ACHN (cell line): ENCODE measurements around the gene SOX15.
"Not testable (repeated sequence)": the region's sequence is repeated elsewhere in the genome, so short reads cannot be mapped to it uniquely, and the experiment has no call there.

Experiments
- DNase-seq: peaks from one replicate; pipeline ENCODE4 v3.0.0-alpha.2; 2015
- in situ Hi-C: cut with HindIII; loops from 2 replicates; pipeline ENCODE4 v1.10.0; 2017; ENCODE audit warnings: low sequenced_read_pairs, low pct_ligation_motif_present, low pct_unique_long_range_greater_than_20kb

SOX15 gene

GRCh38 chr17:7589891-7590691, at the start of gene SOX15:
SOX15 (minus strand) TSS chr17:7590094; CDS start chr17:7589676, 418 bp downstream.
- in situ Hi-C loops: no loop called here
- peak; percentile 76 for DNase-seq

- DNase-seq: no peak
- in situ Hi-C loops: no loop called here
Measured at GRCh38 chr17:7636163-7636562, 46.3 kb upstream of the SOX15 start.

GRCh38 chr17:7634384-7634783, 44.5 kb upstream of the SOX15 start:
- in situ Hi-C loops: no loop called here
- DNase-seq: peak; percentile 76

- DNase-seq: no peak
- in situ Hi-C loops: no loop called here
Measured at GRCh38 chr17:7633093-7633492, 43.2 kb upstream of the SOX15 start.

- peak; percentile 62 for DNase-seq
- in situ Hi-C loops: no loop called here
Measured at GRCh38 chr17:7632492-7632894, 42.6 kb upstream of the SOX15 start.

- in situ Hi-C loops: no loop called here
- DNase-seq: no peak
Measured at GRCh38 chr17:7631398-7632380, 41.8 kb upstream of the SOX15 start.

GRCh38 chr17:7629939-7630571, 40.2 kb upstream of the SOX15 start, which contains the start of gene SHBG:
SHBG (plus strand) TSS chr17:7630135; CDS start chr17:7630173, 38 bp downstream.
- in situ Hi-C loops: no loop called here
- no peak for DNase-seq

- DNase-seq: peak; percentile 95
- in situ Hi-C loops: no loop called here
Measured at GRCh38 chr17:7627250-7628121, 37.6 kb upstream of the SOX15 start, which contains the start of gene SAT2. SAT2 (minus strand) TSS chr17:7627821; CDS start chr17:7627635, 186 bp downstream.

- DNase-seq: no peak
- in situ Hi-C loops: no loop called here
Measured at GRCh38 chr17:7626956-7627249, 37.0 kb upstream of the SOX15 start.

GRCh38 chr17:7626307-7626706, 36.4 kb upstream of the SOX15 start:
- DNase-seq: no peak
- in situ Hi-C loops: no loop called here

GRCh38 chr17:7625749-7626148, 35.9 kb upstream of the SOX15 start:
- in situ Hi-C loops, DNase-seq: not testable (repeated sequence)

GRCh38 chr17:7623661-7624060, 33.8 kb upstream of the SOX15 start:
- in situ Hi-C loops: no loop called here
- no peak for DNase-seq

- no peak for DNase-seq
- in situ Hi-C loops: no loop called here
Measured at GRCh38 chr17:7620835-7621234, 30.9 kb upstream of the SOX15 start.

GRCh38 chr17:7618608-7619007, 28.7 kb upstream of the SOX15 start:
- in situ Hi-C loops: no loop called here
- no peak for DNase-seq

- no peak for DNase-seq
- in situ Hi-C loops: no loop called here
Measured at GRCh38 chr17:7615265-7615747, 25.4 kb upstream of the SOX15 start.

GRCh38 chr17:7614425-7615264, 24.8 kb upstream of the SOX15 start, which contains the start of gene FXR2:
FXR2 (minus strand) TSS chr17:7614897; CDS start chr17:7614532, 365 bp downstream.
- in situ Hi-C loops: no loop called here
- peak; percentile 99 for DNase-seq
